Endothelial cell of umbilical vein (primary cell): ENCODE results near the gene YTHDF2. TPM values are rescaled to one million over a fixed set of nuclear protein-coding genes. Genes with fewer than 3 reads are reported as not detected.

ENCODE experiments used
- BruUV-seq: library from RNA; stranded (reverse); fragments of 400-500 nt; replicated peaks from 2 replicates; lab custom pipeline; 2021; lab: Mats Ljungman, UMichigan
- CTCF ChIA-PET: fragments of 300-600, 350-600 bp; sonication (Branson Sonifier 250); formaldehyde crosslinking; loops from one replicate; lab custom pipeline; 2021; ENCODE audit warnings: antibody characterized with exemption, inconsistent platforms; lab: Charles Lee
- POLR2A ChIA-PET: fragments of 300-600, 350-600 bp; sonication (Branson Sonifier 250); formaldehyde crosslinking; loops from one replicate; lab custom pipeline; 2021; ENCODE audit warnings: antibody characterized with exemption, inconsistent platforms; lab: Charles Lee
- DNase-seq: peaks from one replicate; pipeline ENCODE4 v3.0.0-alpha.2; 2011; ENCODE audit warnings: low read depth, low spot score
- FAIRE-seq: peaks from 2 replicates; lab custom pipeline; 2011; peaks lifted over from hg19 to GRCh38; lab: Jason Lieb, UNC
- H2AFZ ChIP-seq: 2 replicates; pipeline ENCODE4 v1.6.0; 2012; ENCODE audit warnings: low read depth, low read length, control low read depth, inconsistent platforms
- H3K27ac ChIP-seq: 2 replicates; pipeline ENCODE4 v1.5.1; 2011; ENCODE audit warnings: low read depth, mild to moderate bottlenecking, control low read depth, low read length, moderate library complexity; ENCODE audit not compliant: insufficient read depth
- H3K27me3 ChIP-seq, 2 experiments: 2 replicates each; pipeline versions ENCODE4 v1.6.0 to v1.6.1; 2011; ENCODE audit warnings: low read length in 2 of 2, mixed read lengths in 1 of 2; ENCODE audit not compliant: control insufficient read depth in 2 of 2, insufficient read depth in 2 of 2
- H3K36me3 ChIP-seq, 2 experiments: 2 replicates in 1 of 2; 3 replicates in 1 of 2; pipeline ENCODE4 v1.5.1; 2011; ENCODE audit warnings: low read length in 2 of 2, mild to moderate bottlenecking in 1 of 2, moderate library complexity in 1 of 2; ENCODE audit not compliant: control insufficient read depth in 2 of 2, insufficient read depth in 2 of 2; ENCODE audit errors: extremely low read depth in 1 of 2
- H3K4me1 ChIP-seq: 3 replicates; pipeline ENCODE4 v1.5.1; 2011; ENCODE audit warnings: mild to moderate bottlenecking, low read length; ENCODE audit not compliant: control insufficient read depth, insufficient read depth; ENCODE audit errors: extremely low read depth
- H3K4me2 ChIP-seq: 2 replicates; pipeline ENCODE4 v1.6.1; 2011; ENCODE audit warnings: low read length, control low read depth, mixed read lengths; ENCODE audit not compliant: insufficient read depth
- H3K4me3 ChIP-seq, 3 experiments: fragments of 200-600 bp in 1 of 3; sonication (generic), shearing (Covaris generic) in 1 of 3; replicated peaks in 1 of 3; 2 replicates each; pipeline ENCODE4 v1.5.1; 2011 to 2016; ENCODE audit warnings: control low read depth in 3 of 3, low read length in 3 of 3, mild to moderate bottlenecking in 2 of 3, inconsistent platforms in 1 of 3, low read depth in 1 of 3, moderate library complexity in 1 of 3; ENCODE audit not compliant: insufficient read depth in 1 of 3
- H3K79me2 ChIP-seq: 2 replicates; pipeline ENCODE4 v1.6.0; 2012; ENCODE audit warnings: low read length, inconsistent platforms; ENCODE audit not compliant: control insufficient read depth, insufficient read depth
- H3K9ac ChIP-seq: replicated peaks from 2 replicates; pipeline ENCODE3; 2011; ENCODE audit warnings: low read length, control low read depth; ENCODE audit not compliant: insufficient read depth; ENCODE audit errors: extremely low read depth
- H3K9me1 ChIP-seq: replicated peaks from 3 replicates; pipeline ENCODE4 v1.6.0; 2011; ENCODE audit warnings: mild to moderate bottlenecking, low read length; ENCODE audit not compliant: control insufficient read depth, insufficient read depth; ENCODE audit errors: extremely low read depth
- H3K9me3 ChIP-seq: replicated peaks from 2 replicates; pipeline ENCODE4 v1.5.1; 2012; ENCODE audit warnings: low read length, inconsistent platforms; ENCODE audit not compliant: control insufficient read depth, insufficient read depth
- H4K20me1 ChIP-seq: replicated peaks from 2 replicates; pipeline ENCODE3; 2011; ENCODE audit warnings: mild to moderate bottlenecking, low read length; ENCODE audit not compliant: control insufficient read depth, insufficient read depth; ENCODE audit errors: extremely low read depth
- EZH2 ChIP-seq: IDR thresholded peaks from 2 replicates; pipeline ENCODE4 v1.6.1; 2012; ENCODE audit warnings: borderline replicate concordance, low read depth, mild to moderate bottlenecking, moderate library complexity, low read length, inconsistent platforms; ENCODE audit not compliant: severe bottlenecking
- FOS ChIP-seq: IDR thresholded peaks from 2 replicates; pipeline ENCODE4 v1.6.1; 2011; ENCODE audit warnings: mild to moderate bottlenecking, low read length, moderate library complexity, borderline replicate concordance; ENCODE audit not compliant: insufficient read depth
- GATA2 ChIP-seq: IDR thresholded peaks from 2 replicates; pipeline ENCODE4 v1.7.0; 2011; ENCODE audit warnings: low read depth, mild to moderate bottlenecking, moderate library complexity, mixed read lengths, low read length; ENCODE audit not compliant: insufficient read length, insufficient read depth
- JUN ChIP-seq: IDR thresholded peaks from 2 replicates; pipeline ENCODE4 v1.6.1; 2011; ENCODE audit warnings: borderline replicate concordance, low read depth; ENCODE audit not compliant: insufficient read length, insufficient read depth
- MYC ChIP-seq: IDR thresholded peaks from one replicate; pipeline ENCODE4 v1.6.1; 2011; ENCODE audit warnings: mild to moderate bottlenecking, low read depth, low read length
- POLR2A ChIP-seq: IDR thresholded peaks from 2 replicates; pipeline ENCODE4 v1.6.1; 2012; ENCODE audit warnings: low read depth, mild to moderate bottlenecking, control low read depth, low read length
- POLR2AphosphoS5 ChIP-seq: IDR thresholded peaks from 2 replicates; pipeline ENCODE4 v1.6.1; 2012; ENCODE audit warnings: low read depth, mild to moderate bottlenecking, control low read depth, low read length, moderate library complexity; ENCODE audit not compliant: insufficient read depth
- dilution Hi-C: fragments of 300-500 bp; cut with MboI; formaldehyde crosslinking; loops from one replicate; pipeline ENCODE4 v1.15.0; 2019; ENCODE audit warnings: low sequenced_read_pairs; ENCODE audit not compliant: extremely low pct_ligation_motif_present
- intact Hi-C: fragments of 100-400 bp; cut with micrococcal nuclease; formaldehyde crosslinking; loops from one replicate; pipeline ENCODE4 v1.10.0; 2022
- polyA plus RNA-seq, 4 experiments: library from polyadenylated mRNA; depleted of rRNA in 3 of 4; stranded (reverse) in 3 of 4; unstranded in 1 of 4; fragments of >200 nt; gene quantifications; 2 replicates each; pipeline versions ENCODE4 v1.2.1 to v1.2.3, GENCODE V29; 2011 to 2012; ENCODE audit warnings: missing spikeins in 1 of 4
- total RNA-seq: library from RNA; stranded (reverse); gene quantifications from 2 replicates; pipeline ENCODE4 v1.2.3, GENCODE V29; 2021
- TF ChIP-seq, protein P1 (sequence below): IDR thresholded peaks from 2 replicates; pipeline ENCODE4 v1.6.1; 2011; ENCODE audit not compliant: insufficient read depth, insufficient read length
- TF ChIP-seq, protein P2 (sequence below), 2 donors: IDR thresholded peaks; 1 replicate in 1 of 2; 2 replicates in 1 of 2; pipeline ENCODE4 v1.5.1; 2011; ENCODE audit warnings: low read length in 2 of 2, mild to moderate bottlenecking in 2 of 2, moderate library complexity in 2 of 2, control low read depth in 1 of 2, inconsistent platforms in 1 of 2, low read depth in 1 of 2; ENCODE audit not compliant: insufficient read depth in 1 of 2; ENCODE audit errors: extremely low read depth in 1 of 2

The YTHDF2 gene
- total and polyA plus RNA-seq, 2 donors (not counting 3 experiments of a cell fraction or from before 2014, with no cell fraction given), result 72.4 to 105 TPM

DNA sequence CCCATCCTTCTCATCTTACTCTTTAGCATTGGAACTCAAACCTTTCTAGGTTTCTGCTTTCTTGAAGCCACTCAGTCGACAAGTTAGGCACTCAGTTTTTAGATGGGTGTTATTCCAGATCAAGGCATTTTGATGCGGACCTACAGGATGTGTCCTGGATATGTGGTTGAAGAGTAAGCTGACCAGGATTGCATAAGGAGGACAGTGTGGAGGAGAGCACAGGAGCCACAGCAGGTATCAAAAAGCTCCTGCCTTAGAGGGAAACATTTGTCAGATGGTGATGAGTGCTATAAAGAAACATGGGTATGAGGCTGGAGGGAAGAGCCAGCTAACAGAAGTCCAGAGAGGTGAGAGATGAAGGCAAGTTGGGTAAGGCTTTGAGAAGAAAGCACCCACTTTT is 41.3 kb downstream of the YTHDF2 start:
- POLR2A ChIA-PET, result no interaction called here
- H3K27ac ChIP-seq, result no peak overlapping the region
- no peaks in the 10 kb centered on the region for H3K79me2 ChIP-seq
- no peak overlapping the region for H3K9ac ChIP-seq
- DNase-seq (no peak), FAIRE-seq (no peak)
- H2AFZ ChIP-seq, result no peak overlapping the region
- no peaks in the 10 kb centered on the region for H3K4me1 ChIP-seq
- H3K9me1 ChIP-seq, result no peaks in the 10 kb centered on the region
- intact Hi-C loops, result no loop called here
- H3K36me3 ChIP-seq, result no peaks in the 10 kb centered on the region
- TF ChIP-seq POLR2AphosphoS5 (no peak), JUN (no peak), POLR2A (no peak), MYC (no peak), FOS (no peak), GATA2 (no peak), EZH2 (no peak)
- TF ChIP-seq, protein P1, sequence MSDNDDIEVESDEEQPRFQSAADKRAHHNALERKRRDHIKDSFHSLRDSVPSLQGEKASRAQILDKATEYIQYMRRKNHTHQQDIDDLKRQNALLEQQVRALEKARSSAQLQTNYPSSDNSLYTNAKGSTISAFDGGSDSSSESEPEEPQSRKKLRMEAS, result no peak
- TF ChIP-seq, protein P2, sequence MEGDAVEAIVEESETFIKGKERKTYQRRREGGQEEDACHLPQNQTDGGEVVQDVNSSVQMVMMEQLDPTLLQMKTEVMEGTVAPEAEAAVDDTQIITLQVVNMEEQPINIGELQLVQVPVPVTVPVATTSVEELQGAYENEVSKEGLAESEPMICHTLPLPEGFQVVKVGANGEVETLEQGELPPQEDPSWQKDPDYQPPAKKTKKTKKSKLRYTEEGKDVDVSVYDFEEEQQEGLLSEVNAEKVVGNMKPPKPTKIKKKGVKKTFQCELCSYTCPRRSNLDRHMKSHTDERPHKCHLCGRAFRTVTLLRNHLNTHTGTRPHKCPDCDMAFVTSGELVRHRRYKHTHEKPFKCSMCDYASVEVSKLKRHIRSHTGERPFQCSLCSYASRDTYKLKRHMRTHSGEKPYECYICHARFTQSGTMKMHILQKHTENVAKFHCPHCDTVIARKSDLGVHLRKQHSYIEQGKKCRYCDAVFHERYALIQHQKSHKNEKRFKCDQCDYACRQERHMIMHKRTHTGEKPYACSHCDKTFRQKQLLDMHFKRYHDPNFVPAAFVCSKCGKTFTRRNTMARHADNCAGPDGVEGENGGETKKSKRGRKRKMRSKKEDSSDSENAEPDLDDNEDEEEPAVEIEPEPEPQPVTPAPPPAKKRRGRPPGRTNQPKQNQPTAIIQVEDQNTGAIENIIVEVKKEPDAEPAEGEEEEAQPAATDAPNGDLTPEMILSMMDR (IDR thresholded peaks at IDR 0.05; ENCODE audit: extremely low read depth in 1 of 2, insufficient read depth in 1 of 2, low read depth in 1 of 2, low read length in 2 of 2), result no peak
- CTCF ChIA-PET, result interaction anchor here (0.6 to 1.1 kb wide), 2 partner anchors 9 to 99 kb away, joined by 3 to 4 read pairs; no protein-coding TSS in a partner anchor
- dilution Hi-C loops, result no loop called here
- H3K4me3 ChIP-seq, result no peak overlapping the region
- H4K20me1 ChIP-seq, result no peaks in the 10 kb centered on the region
- H3K27me3 ChIP-seq, result no peaks in the 10 kb centered on the region
- BruUV-seq, result no TSS peak
- H3K9me3 ChIP-seq, result no peaks in the 10 kb centered on the region
- no peak overlapping the region for H3K4me2 ChIP-seq
